Central memory CD8-positive, alpha-beta T cell (primary cell): ENCODE measurements around the gene SPECC1.
"Not testable (repeated sequence)": the region's sequence is repeated elsewhere in the genome, so short reads cannot be mapped to it uniquely, and the experiment has no call there.

Experiments
- ATAC-seq: fragments of 150-1000 bp; cut with Tn5 transposase; replicated peaks from 2 replicates; pipeline ENCODE4 v1.10.0; 2022; ENCODE audit warnings: mild to moderate bottlenecking, moderate FRiP score, moderate number of reproducible peaks; ENCODE audit not compliant: poor library complexity, severe bottlenecking; ENCODE audit errors: extremely low read depth
- DNase-seq, 2 donors: peaks; one replicate each; pipeline ENCODE4 v3.0.0; 2021; ENCODE audit warnings: low spot score in 2 of 2
- H3K27ac Mint-ChIP-seq: one replicate; pipeline ENCODE4 v1.8.0; 2022; ENCODE audit warnings: low read depth, mild to moderate bottlenecking, moderate library complexity, mixed read lengths
- H3K27me3 Mint-ChIP-seq: one replicate; pipeline ENCODE4 v1.8.0; 2022; ENCODE audit warnings: mixed read lengths
- H3K36me3 Mint-ChIP-seq: one replicate; pipeline ENCODE4 v1.8.0; 2022; ENCODE audit warnings: mild to moderate bottlenecking, moderate library complexity, mixed read lengths; ENCODE audit not compliant: insufficient read depth
- H3K4me1 Mint-ChIP-seq: one replicate; pipeline ENCODE4 v1.8.0; 2022; ENCODE audit warnings: mixed read lengths
- H3K4me3 Mint-ChIP-seq: one replicate; pipeline ENCODE4 v1.8.0; 2022; ENCODE audit warnings: mild to moderate bottlenecking, moderate library complexity, mixed read lengths
- H3K9me3 Mint-ChIP-seq: one replicate; pipeline ENCODE4 v1.8.0; 2022; ENCODE audit warnings: mixed read lengths

Gene SPECC1

DNA sequence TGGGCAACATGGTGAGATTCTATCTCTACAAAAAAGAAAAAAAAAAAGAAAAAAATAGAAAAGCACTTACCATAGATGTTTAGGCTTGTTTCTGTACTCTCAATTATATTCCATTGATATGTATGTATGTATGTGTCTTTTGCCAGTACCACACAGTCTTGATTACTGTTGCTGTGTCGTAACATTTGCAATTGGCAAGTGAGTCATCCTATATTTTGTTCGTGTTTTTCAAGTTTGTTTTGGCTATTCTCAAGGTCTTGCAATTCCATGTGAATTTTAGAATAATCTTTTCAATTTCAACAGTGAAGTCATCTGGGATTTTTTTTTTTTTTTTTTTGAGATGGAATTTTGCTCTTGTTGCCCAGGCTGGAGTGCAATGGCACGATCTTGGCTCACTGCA lies 19.3 kb downstream of the SPECC1 start:
- peaks cover 1% of the 10 kb centered on the region for H3K36me3 Mint-ChIP-seq
- H3K4me3 Mint-ChIP-seq: no peak overlapping the region
- DNase-seq (no peak), ATAC-seq (no peak)
- H3K27me3 Mint-ChIP-seq: no peaks in the 10 kb centered on the region
- no peaks in the 10 kb centered on the region for H3K9me3 Mint-ChIP-seq
- H3K4me1 Mint-ChIP-seq: peaks cover 5% of the 10 kb centered on the region
- H3K27ac Mint-ChIP-seq: no peak overlapping the region

DNA sequence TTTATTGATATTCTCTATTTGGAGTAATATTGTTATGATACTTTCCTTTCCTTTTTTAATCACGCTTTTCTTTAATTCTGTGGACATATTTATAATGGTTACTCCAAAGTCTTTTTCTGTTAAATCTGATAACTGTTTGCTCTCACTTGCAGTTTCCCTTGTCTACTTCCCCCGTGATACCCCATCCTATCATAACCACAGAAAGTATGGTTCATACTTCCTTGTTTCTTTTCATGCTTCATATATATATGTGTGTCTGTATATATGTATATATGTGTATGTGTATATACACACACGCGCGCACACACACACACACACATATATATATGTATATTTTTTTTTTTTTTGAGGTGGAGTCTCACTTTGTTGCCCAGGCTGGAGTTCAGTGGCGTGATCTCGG lies 23.5 kb downstream of the SPECC1 start:
- peaks cover 5% of the 10 kb centered on the region for H3K4me1 Mint-ChIP-seq
- ATAC-seq: no peak
- no peak overlapping the region for H3K4me3 Mint-ChIP-seq
- H3K36me3 Mint-ChIP-seq: no peaks in the 10 kb centered on the region
- H3K9me3 Mint-ChIP-seq: no peaks in the 10 kb centered on the region
- no peak for DNase-seq
- H3K27me3 Mint-ChIP-seq: no peaks in the 10 kb centered on the region
- H3K27ac Mint-ChIP-seq: peak overlapping the region; percentile 1

DNA sequence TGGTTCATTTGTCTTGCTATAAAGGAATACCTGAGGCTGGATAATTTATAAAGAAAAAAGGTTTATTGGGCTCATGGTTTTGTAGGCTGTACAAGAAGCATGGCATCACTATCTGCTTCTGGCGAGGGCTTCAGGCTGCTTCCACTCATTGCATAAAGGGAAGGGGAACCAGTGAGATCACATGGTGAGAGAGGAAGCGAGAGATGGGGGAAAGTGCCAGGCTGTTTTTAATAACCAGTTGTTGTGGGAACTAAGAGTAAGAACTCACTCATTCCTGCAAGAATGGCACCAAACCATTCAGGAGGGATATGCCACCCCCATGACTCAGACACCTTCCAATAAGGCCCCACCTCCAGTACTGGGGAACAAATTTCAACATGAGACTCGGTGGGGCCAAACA lies 24.3 kb downstream of the SPECC1 start:
- no peak overlapping the region for H3K4me3 Mint-ChIP-seq
- H3K4me1 Mint-ChIP-seq: peaks cover 5% of the 10 kb centered on the region
- H3K27me3 Mint-ChIP-seq: no peaks in the 10 kb centered on the region
- no peaks in the 10 kb centered on the region for H3K9me3 Mint-ChIP-seq
- H3K27ac Mint-ChIP-seq: no peak overlapping the region
- ATAC-seq: no peak
- H3K36me3 Mint-ChIP-seq: no peaks in the 10 kb centered on the region
- DNase-seq: no peak

DNA sequence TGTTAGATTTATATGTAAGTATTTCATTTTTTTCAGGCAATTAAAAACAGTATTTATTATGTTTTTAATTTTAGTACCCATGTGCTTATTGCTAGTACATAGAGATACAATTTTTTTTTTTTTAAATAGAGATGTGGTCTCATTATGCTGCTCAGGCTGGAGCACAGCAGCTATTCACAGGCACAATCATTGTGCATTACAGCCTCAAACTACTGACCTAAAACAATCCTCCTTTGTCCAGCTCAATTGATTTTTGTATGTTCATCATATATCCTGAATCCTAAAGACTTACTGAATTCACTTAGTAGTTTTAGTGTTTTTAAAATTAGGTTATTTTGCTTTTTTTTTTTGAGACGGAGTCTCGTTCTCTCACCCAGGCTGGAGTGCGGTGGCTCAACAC lies 26.3 kb downstream of the SPECC1 start:
- H3K36me3 Mint-ChIP-seq: no peaks in the 10 kb centered on the region
- H3K4me1 Mint-ChIP-seq: peaks cover 5% of the 10 kb centered on the region
- H3K27ac Mint-ChIP-seq: no peak overlapping the region

DNA sequence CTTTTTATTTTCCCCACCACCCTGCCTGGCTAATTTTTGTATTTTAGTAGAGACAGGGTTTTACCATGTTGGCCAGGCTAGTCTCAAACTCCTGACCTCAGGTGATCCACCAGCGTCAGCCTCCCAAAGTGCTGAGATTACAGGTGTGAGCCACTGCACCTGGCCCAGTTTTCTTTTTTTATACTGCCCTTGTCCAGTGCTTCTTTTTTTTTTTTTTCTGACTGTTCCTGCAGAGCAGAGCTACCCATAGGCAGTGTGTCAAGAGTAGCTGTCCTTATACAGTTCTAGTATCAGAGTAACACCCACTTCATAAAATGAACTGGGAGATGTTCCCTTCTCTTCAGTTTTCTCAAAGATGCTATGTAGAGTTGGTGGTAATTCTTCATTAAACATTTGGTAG lies 28.1 kb downstream of the SPECC1 start:
- H3K27me3 Mint-ChIP-seq, H3K4me3 Mint-ChIP-seq, H3K36me3 Mint-ChIP-seq, ATAC-seq, H3K4me1 Mint-ChIP-seq, DNase-seq, H3K9me3 Mint-ChIP-seq, H3K27ac Mint-ChIP-seq: not testable (repeated sequence)

More for the DNA sequence above, 26.3 kb downstream of the SPECC1 start:
- DNase-seq (no peak), ATAC-seq (no peak)
- no peaks in the 10 kb centered on the region for H3K9me3 Mint-ChIP-seq
- H3K4me3 Mint-ChIP-seq: no peak overlapping the region
- no peaks in the 10 kb centered on the region for H3K27me3 Mint-ChIP-seq

GRCh38 chr17:20039037-20039436 lies 29.9 kb downstream of the SPECC1 start:
- H3K9me3 Mint-ChIP-seq: no peaks in the 10 kb centered on the region
- DNase-seq (no peak), ATAC-seq (no peak)
- no peak overlapping the region for H3K4me3 Mint-ChIP-seq
- no peaks in the 10 kb centered on the region for H3K27me3 Mint-ChIP-seq
- H3K27ac Mint-ChIP-seq: no peak overlapping the region
- peaks cover 9% of the 10 kb centered on the region for H3K4me1 Mint-ChIP-seq
- no peaks in the 10 kb centered on the region for H3K36me3 Mint-ChIP-seq

- Mint-ChIP-seq H3K27me3 (no peaks in the 10 kb centered on the region), H3K36me3 (no peaks in the 10 kb centered on the region), H3K27ac (peak overlapping the region; percentile 71), H3K4me1 (peaks cover 9% of the 10 kb centered on the region), H3K9me3 (no peaks in the 10 kb centered on the region), H3K4me3 (no peak overlapping the region)
- no peak for DNase-seq
- no peak for ATAC-seq
Observed at GRCh38 chr17:20040216-20040615, 31.1 kb downstream of the SPECC1 start.

DNA sequence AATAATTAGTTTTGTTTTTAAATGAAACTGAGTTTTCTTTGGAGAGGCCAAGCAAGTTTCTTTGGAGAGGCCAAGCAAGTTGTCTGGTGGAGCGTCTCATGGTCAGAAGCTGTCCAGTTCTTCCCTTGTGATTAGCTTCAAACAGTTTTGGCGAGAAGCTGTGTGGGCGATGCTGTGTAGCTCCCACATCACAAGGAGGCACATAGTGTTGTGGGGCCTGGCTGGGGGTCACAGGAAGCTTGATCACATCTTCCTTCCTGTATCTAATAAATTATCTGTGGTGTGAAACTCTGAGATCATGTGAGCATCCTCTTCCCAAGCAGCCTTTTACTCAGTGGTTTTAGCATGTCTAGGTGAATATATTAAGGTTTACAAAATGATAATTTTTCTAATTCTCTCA lies 33.9 kb downstream of the SPECC1 start:
- Mint-ChIP-seq H3K4me1 (peaks cover 9% of the 10 kb centered on the region), H3K9me3 (no peaks in the 10 kb centered on the region), H3K36me3 (no peaks in the 10 kb centered on the region), H3K27me3 (no peaks in the 10 kb centered on the region), H3K27ac (peak overlapping the region; percentile 33), H3K4me3 (no peak overlapping the region)
- DNase-seq (no peak), ATAC-seq (peak; percentile 92)

- Mint-ChIP-seq H3K4me1 (peaks cover 9% of the 10 kb centered on the region), H3K4me3 (no peak overlapping the region), H3K27ac (no peak overlapping the region), H3K9me3 (no peaks in the 10 kb centered on the region), H3K36me3 (no peaks in the 10 kb centered on the region), H3K27me3 (no peaks in the 10 kb centered on the region)
- DNase-seq (no peak), ATAC-seq (no peak)
Observed at GRCh38 chr17:20045476-20045875, 36.3 kb downstream of the SPECC1 start.

DNA sequence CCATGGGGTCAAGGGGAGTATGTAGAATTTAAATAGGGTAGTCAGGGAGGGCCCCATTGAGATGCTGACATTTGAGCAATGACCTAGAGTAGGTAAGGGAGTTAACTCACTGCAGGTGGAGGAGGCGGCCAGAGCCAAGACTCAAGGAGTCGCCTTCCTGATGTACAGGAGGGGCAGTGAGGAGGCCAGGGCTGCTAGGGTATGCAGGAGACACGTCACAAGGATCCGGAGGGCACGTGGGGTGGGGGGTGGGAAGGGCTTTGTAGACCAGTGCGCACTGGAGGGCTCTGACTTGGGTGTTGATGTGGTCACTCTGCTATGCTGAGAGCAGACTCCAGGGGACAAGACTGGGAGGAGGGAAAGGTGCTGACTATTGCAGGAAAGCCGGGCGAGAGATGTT lies 37.5 kb downstream of the SPECC1 start:
- H3K9me3 Mint-ChIP-seq: no peaks in the 10 kb centered on the region
- no peak overlapping the region for H3K27ac Mint-ChIP-seq
- no peaks in the 10 kb centered on the region for H3K27me3 Mint-ChIP-seq
- H3K36me3 Mint-ChIP-seq: no peaks in the 10 kb centered on the region
- H3K4me3 Mint-ChIP-seq: no peak overlapping the region
- no peak for ATAC-seq
- H3K4me1 Mint-ChIP-seq: peaks cover 9% of the 10 kb centered on the region
- DNase-seq: no peak

GRCh38 chr17:20051624-20052023 lies 42.5 kb downstream of the SPECC1 start:
- H3K36me3 Mint-ChIP-seq: peaks cover 2% of the 10 kb centered on the region
- ATAC-seq (no peak), DNase-seq (no peak)
- H3K4me1 Mint-ChIP-seq: no peaks in the 10 kb centered on the region
- H3K27ac Mint-ChIP-seq: no peak overlapping the region
- no peak overlapping the region for H3K4me3 Mint-ChIP-seq
- peaks cover 10% of the 10 kb centered on the region for H3K27me3 Mint-ChIP-seq
- H3K9me3 Mint-ChIP-seq: no peaks in the 10 kb centered on the region

- Mint-ChIP-seq H3K9me3 (no peaks in the 10 kb centered on the region), H3K4me1 (no peaks in the 10 kb centered on the region), H3K27me3 (peaks cover 10% of the 10 kb centered on the region), H3K27ac (no peak overlapping the region), H3K4me3 (no peak overlapping the region), H3K36me3 (peaks cover 2% of the 10 kb centered on the region)
- no peak for DNase-seq
- ATAC-seq: no peak
Observed at GRCh38 chr17:20053361-20053964, 44.3 kb downstream of the SPECC1 start.

DNA sequence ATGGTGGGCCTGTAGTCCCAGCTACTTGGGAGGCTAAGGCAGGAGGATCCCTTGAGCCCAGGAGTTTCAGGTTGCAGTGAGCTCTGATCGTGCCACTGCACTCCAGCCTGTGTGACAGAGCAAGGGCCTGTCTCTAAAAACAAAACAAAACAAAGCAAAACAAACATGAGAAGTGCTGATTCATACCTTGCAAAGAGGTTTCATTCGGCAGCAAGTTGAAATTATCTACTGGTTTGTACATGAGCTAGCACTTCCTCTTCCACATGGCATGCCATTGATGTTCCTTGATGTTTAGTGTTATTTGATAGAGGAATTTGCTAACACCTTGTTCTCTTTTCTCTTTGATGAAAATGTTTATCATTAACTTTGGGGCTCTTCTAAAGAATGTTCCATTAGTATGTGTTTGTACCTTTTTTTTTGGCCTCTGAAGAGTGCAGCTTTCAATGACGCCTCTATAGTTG lies 50.6 kb downstream of the SPECC1 start:
- Mint-ChIP-seq H3K36me3 (peaks cover 2% of the 10 kb centered on the region), H3K4me3 (no peak overlapping the region), H3K27me3 (peaks cover 10% of the 10 kb centered on the region), H3K27ac (no peak overlapping the region), H3K9me3 (no peaks in the 10 kb centered on the region), H3K4me1 (no peaks in the 10 kb centered on the region)
- ATAC-seq: no peak
- DNase-seq: no peak
